Osteoblast (primary cell): ENCODE data around the gene CRLF1. TPM values are rescaled to one million over a fixed set of nuclear protein-coding genes. Genes with fewer than 3 reads are reported as not detected.

Experiments
- DNase-seq: peaks from one replicate; pipeline ENCODE4 v3.0.0; 2011; ENCODE audit warnings: low spot score, mixed read lengths; ENCODE audit not compliant: insufficient read length; ENCODE audit errors: missing footprints
- H2AFZ ChIP-seq: 2 replicates; pipeline ENCODE4 v1.6.0; 2011; ENCODE audit warnings: mild to moderate bottlenecking, low read length
- H3K27ac ChIP-seq: 2 replicates; pipeline ENCODE4 v1.5.1; 2011; ENCODE audit warnings: mild to moderate bottlenecking, low read depth, low read length, moderate library complexity
- H3K27me3 ChIP-seq: 2 replicates; pipeline ENCODE4 v1.6.0; 2012; ENCODE audit warnings: mild to moderate bottlenecking, control low read depth, inconsistent platforms, low read length, moderate library complexity; ENCODE audit not compliant: insufficient read depth
- H3K36me3 ChIP-seq: 2 replicates; pipeline ENCODE4 v1.5.1; 2011; ENCODE audit warnings: mild to moderate bottlenecking, low read length, control low read depth, moderate library complexity; ENCODE audit not compliant: insufficient read depth
- H3K4me1 ChIP-seq: 2 replicates; pipeline ENCODE4 v1.5.1; 2011; ENCODE audit warnings: mild to moderate bottlenecking, low read length, control low read depth, moderate library complexity; ENCODE audit not compliant: insufficient read depth
- H3K4me2 ChIP-seq: 2 replicates; pipeline ENCODE4 v1.6.0; 2011; ENCODE audit warnings: mild to moderate bottlenecking, low read length; ENCODE audit not compliant: insufficient read depth
- H3K4me3 ChIP-seq: fragments of 200-600 bp; sonication (generic); 3 replicates; pipeline ENCODE4 v1.5.1; 2012; ENCODE audit warnings: mild to moderate bottlenecking, low read length, inconsistent platforms; ENCODE audit not compliant: insufficient read depth
- H3K79me2 ChIP-seq: 2 replicates; pipeline ENCODE4 v1.6.0; 2012; ENCODE audit warnings: mild to moderate bottlenecking, low read length, control low read depth, inconsistent platforms; ENCODE audit not compliant: insufficient read depth
- H3K9me3 ChIP-seq: 2 replicates; pipeline ENCODE4 v1.5.1; 2011; ENCODE audit warnings: low read depth, low read length, control low read depth
- H4K20me1 ChIP-seq: 2 replicates; pipeline ENCODE4 v1.6.0; 2012; ENCODE audit warnings: mild to moderate bottlenecking, low read length, control low read depth; ENCODE audit not compliant: insufficient read depth
- CTCF ChIP-seq: IDR thresholded peaks from 2 replicates; pipeline ENCODE4 v1.5.1; 2011; ENCODE audit warnings: mild to moderate bottlenecking, low read depth, low read length, moderate library complexity; ENCODE audit errors: extremely low read depth
- total RNA-seq: library from RNA; depleted of rRNA; stranded (reverse); fragments of >200 nt; gene quantifications from 2 replicates; pipeline ENCODE4 v1.2.3, GENCODE V29; 2012

CRLF1 gene
- total RNA-seq, 1 donor = 6.9 TPM

- Histone ChIP-seq H3K4me1 (peaks cover 6% of the 10 kb centered on the region), H3K27me3 (peaks cover 71% of the 10 kb centered on the region), H3K4me2 (peak overlapping the region; percentile 70), H3K4me3 (no peak overlapping the region), H2AFZ (no peak overlapping the region), H3K36me3 (no peaks in the 10 kb centered on the region), H3K79me2 (no peaks in the 10 kb centered on the region), H4K20me1 (no peaks in the 10 kb centered on the region), H3K9me3 (no peaks in the 10 kb centered on the region), H3K27ac (no peak overlapping the region)
- no peak for TF ChIP-seq CTCF
- peak; percentile 71 for DNase-seq
Measured at GRCh38 chr19:18611327-18612050, 4.9 kb upstream of the CRLF1 start.

GRCh38 chr19:18610556-18611326 is 4.1 kb upstream of the CRLF1 start:
- Histone ChIP-seq H3K4me1 (peaks cover 6% of the 10 kb centered on the region), H3K27me3 (peaks cover 71% of the 10 kb centered on the region), H3K4me3 (no peak overlapping the region), H3K27ac (no peak overlapping the region), H3K36me3 (no peaks in the 10 kb centered on the region), H3K9me3 (no peaks in the 10 kb centered on the region), H3K4me2 (no peak overlapping the region), H3K79me2 (no peaks in the 10 kb centered on the region), H4K20me1 (no peaks in the 10 kb centered on the region), H2AFZ (no peak overlapping the region)
- DNase-seq = peak; percentile 83
- TF ChIP-seq CTCF = no peak

- no peaks in the 10 kb centered on the region for H3K36me3 ChIP-seq
- no peaks in the 10 kb centered on the region for H3K79me2 ChIP-seq
- H4K20me1 ChIP-seq = no peaks in the 10 kb centered on the region
- peaks cover 75% of the 10 kb centered on the region for H3K27me3 ChIP-seq
- DNase-seq = peak; percentile 90
- no peak overlapping the region for H2AFZ ChIP-seq
- no peak overlapping the region for H3K4me3 ChIP-seq
- peaks cover 6% of the 10 kb centered on the region for H3K4me1 ChIP-seq
- H3K4me2 ChIP-seq = no peak overlapping the region
- H3K27ac ChIP-seq = no peak overlapping the region
- no peaks in the 10 kb centered on the region for H3K9me3 ChIP-seq
- no peak for TF ChIP-seq CTCF
Measured at GRCh38 chr19:18610245-18610555, 3.6 kb upstream of the CRLF1 start.

- Histone ChIP-seq H3K4me1 (peaks cover 6% of the 10 kb centered on the region), H3K36me3 (no peaks in the 10 kb centered on the region), H4K20me1 (no peaks in the 10 kb centered on the region), H3K4me2 (no peak overlapping the region), H2AFZ (no peak overlapping the region), H3K4me3 (no peak overlapping the region), H3K27ac (no peak overlapping the region), H3K79me2 (no peaks in the 10 kb centered on the region), H3K9me3 (no peaks in the 10 kb centered on the region), H3K27me3 (peaks cover 75% of the 10 kb centered on the region)
- TF ChIP-seq CTCF = no peak
- DNase-seq = peak; percentile 80
Measured at GRCh38 chr19:18609717-18610051, 3.1 kb upstream of the CRLF1 start.
